ENCODE measurements around the gene CREG1.

The CREG1 gene

DNA sequence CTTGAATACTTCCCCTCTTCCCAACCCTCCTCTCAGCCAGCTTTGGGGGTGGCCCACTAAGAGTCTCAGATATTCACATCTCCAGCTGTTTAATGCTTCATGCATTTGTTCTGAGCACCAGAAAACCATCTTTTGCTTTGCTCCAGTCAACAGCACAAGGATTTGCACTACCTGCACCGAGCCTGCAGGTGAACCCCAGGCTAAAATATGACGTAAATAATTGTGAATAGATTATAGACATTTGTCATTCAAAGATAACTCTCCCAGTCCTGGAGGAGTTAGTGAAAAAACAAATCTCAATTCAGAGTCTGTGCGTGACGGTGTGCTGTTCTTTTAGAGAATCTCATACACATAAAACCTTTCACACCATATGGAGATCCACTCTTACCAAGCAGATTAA lies 42.7 kb downstream of the CREG1 start:
- in situ Hi-C loops (cut with MboI; ENCODE audit: low sequenced_read_pairs), result no loop called here

DNA sequence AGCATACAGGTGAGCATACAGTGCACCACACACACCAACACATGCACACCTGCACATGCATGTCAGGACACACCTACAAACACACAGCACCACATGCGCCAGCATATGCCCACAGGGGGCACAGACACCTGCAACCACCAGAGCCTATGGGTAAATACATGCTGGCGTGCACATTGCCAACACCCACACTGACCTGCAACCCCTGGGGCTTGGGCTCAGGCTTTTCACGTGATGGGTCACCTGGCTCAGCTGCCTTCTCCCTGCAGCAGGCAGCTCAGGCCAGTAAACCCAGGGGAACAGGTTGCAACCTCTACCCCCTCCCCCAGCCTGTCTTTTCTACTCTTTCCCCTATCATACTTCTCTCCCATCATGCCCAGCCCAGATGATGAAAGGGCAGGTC lies 43.3 kb downstream of the CREG1 start:
- in situ Hi-C loops (cut with MboI; ENCODE audit: low sequenced_read_pairs), result no loop called here

DNA sequence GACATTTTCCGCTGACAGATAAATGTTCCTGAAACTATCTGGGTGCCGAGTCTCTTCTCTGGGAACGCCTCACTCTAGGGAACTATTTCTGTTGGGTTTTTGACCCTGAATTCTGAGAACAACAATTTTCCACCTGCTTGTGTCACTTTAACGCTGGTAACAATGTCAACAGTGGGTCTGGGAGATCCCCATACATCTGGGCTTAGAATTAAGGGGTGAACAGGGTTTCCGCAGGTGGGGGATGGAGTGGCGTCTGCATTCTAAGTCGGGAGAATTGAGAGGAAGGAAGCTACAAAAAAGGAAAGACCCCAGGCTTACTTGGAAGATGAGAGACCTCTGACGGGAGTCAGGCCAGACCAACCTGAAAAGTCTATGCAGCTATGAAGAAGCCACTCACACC lies 44.0 kb downstream of the CREG1 start:
- in situ Hi-C loops (cut with MboI; ENCODE audit: low sequenced_read_pairs), result no loop called here

GRCh38 chr1:167507719-167508118 lies 45.8 kb downstream of the CREG1 start:
- in situ Hi-C loops (cut with MboI; ENCODE audit: low sequenced_read_pairs), result no loop called here

DNA sequence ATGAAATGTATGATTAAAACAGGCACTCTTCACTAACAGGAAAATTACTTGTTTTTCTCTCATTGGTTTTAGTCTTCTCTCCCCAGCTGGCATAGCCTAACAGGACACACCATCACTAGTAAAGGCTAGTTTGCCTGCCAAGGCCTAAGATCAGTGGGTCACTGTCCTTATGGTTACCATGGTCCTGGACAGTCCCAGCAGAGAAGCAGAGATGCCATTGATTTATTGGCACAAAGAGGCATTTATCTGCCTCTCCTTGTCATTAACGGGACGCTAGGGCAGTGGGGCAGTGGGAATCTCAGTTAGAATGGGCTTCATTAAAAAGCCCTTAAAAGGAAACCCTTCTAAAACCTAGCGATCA lies 49.1 kb downstream of the CREG1 start:
- in situ Hi-C loops (cut with MboI; ENCODE audit: low sequenced_read_pairs), result no loop called here

GRCh38 chr1:167503626-167504466 lies 49.7 kb downstream of the CREG1 start:
- in situ Hi-C loops (cut with MboI; ENCODE audit: low sequenced_read_pairs), result no loop called here

DNA sequence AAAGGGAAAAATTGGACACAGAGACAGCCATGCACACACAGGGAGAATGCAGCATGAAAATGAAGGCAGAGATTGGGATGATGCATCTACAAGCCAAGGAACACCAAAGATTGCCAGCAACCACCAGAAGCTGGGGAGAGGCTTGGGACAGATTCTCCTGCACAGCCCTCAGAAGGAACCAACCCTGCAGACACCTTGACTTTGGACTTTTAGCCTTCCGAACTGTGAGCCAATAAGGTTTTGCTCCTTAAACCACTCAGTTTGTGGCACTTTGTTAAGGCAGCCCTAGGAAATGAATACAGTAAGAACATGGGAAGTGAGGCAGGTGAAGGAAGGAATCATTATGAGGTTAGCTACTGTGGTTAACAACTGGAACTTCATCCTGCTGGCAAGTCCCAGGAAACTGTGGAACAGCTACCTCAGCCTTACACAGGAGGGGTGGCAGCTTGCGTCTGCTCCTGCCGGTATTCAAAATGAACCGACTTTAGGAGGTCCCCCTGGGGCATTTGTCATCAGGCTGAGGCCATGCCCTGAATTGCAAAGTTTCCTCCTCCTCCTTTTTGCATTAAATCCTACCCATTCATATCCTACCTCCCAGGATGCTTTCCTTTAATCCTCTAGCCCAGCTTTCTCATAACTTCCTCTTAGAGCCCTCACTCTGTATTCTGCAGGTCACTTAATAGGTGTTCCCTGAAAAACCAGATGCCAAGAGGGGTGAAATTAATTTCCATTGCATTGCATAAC lies 50.7 kb downstream of the CREG1 start:
- in situ Hi-C loops (cut with MboI; ENCODE audit: low sequenced_read_pairs), result no loop called here

GRCh38 chr1:167502192-167502551 lies 51.4 kb downstream of the CREG1 start:
- in situ Hi-C loops (cut with MboI; ENCODE audit: low sequenced_read_pairs), result no loop called here

GRCh38 chr1:167501515-167502191 lies 51.9 kb downstream of the CREG1 start:
- in situ Hi-C loops (cut with MboI; ENCODE audit: low sequenced_read_pairs), result no loop called here

DNA sequence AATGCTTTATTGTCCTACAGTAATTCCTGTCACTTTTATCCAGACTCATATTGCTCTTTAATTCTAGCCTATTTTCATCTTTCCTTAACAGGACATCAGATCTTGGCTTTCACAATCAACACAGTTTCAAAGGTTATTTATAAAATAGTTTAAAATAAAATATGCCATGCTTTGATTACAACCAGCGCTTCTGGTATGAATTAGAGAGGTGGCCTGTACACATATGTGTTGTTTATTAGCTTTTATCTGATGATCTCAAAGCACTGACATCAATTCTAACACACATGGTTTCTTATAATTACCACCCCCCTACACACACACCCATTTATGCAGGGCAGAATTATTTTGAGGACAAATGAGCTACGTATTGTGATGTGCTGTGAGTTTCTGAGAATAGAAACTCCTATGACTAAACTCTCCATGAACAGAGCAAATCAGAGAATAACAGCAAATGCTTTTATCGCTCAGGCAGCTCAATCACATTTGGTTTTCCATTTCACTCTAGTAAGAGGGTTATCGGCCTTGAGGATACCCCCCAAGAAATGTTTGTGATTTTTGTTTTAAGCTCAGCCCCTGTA lies 53.2 kb downstream of the CREG1 start:
- in situ Hi-C loops (cut with MboI; ENCODE audit: low sequenced_read_pairs), result no loop called here

DNA sequence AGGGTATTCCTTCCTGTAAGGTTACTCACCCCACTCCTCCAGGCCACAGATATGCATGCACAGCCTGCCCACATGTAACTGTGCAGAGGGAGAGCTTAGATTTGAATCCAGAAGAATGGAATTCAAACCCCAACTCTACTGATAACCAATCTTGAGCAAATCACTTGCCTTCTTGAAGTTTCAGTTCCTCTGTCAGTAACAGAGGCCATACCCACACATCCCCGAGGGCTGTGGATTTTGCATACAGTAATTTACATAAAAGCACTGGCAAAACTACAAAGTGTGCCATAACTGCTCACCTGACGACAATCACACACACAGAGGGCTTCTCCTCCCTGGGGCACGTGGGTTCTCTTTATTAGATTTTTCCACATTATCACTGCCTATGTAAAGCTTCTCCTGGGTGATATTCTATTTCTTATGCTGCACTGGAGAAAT lies 53.9 kb downstream of the CREG1 start:
- in situ Hi-C loops (cut with MboI; ENCODE audit: low sequenced_read_pairs), result no loop called here

DNA sequence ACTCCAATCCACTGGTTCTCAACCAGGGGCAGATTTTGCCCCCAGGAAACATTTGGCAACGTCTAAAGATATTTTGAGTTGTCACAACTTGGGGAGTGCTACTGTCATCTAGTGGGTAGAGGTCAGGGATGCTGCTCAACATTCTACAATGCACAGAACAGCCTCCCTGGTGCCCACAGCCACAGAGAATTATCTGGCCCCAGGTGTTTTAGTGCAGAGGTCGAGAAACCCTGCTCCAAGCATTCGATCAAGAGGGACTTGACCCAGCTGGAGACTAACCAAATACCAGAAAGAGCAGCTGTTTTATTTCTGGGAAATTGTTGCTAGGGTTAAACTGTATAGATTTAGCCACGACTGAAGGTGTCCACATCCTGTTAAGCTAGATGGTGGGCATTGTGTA lies 54.5 kb downstream of the CREG1 start:
- in situ Hi-C loops (cut with MboI; ENCODE audit: low sequenced_read_pairs), result no loop called here

DNA sequence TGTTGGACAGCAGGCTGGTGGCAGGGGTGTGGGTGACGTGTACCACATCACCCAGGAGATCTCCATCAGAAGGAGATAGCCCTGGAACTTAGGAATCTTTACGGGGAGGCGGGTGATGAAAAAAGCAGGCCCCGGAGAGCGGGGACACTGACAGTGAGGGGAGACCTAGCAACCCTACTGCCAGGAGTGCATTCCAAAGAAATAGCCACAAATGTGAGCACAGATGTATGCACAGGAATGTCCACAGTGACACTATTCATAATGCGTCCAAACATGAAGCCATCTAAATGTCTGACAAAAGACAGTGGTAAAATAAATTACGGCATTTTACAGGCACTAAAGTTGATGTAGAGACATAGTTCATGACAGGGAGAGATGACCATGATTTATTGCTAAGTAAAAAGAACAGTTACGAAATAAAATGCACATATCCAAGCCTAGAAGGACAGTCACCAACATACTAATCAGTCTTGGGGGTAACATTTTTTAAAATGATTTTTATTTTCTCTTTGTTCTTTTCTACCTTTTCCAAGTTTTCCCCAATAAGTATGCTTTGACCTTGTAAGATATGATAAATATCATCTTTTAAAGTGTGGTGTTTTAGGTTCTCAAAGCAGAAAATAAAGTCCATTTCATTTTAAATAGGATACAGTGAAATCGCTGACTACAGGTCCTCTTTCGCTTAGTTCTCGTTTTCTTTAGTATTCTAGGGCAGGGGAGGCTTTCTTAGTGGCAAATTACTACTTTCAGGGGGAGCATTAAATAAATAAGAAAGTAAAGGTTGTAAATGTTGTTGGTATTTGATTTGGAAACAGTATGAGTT lies 56.6 kb downstream of the CREG1 start:
- in situ Hi-C loops (cut with MboI; ENCODE audit: low sequenced_read_pairs), result no loop called here

DNA sequence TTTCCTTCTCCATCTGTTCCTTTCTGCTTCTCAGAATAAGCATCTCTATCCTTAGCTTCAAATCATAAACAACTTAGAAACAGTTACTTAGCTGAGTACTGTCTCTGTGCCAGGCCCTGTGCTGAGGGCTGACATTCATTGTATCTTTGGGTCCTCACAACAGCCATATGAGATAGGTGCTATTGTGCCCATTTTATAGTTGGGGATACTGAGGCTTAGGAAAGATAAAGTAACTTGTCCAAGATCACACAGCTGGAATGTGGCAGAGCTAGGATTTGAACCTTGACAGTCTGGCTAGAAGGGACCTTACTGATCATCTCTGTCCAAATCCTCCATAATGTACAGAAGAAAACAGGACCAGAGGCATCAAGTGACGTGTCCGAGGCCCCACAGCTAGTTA lies 60.2 kb downstream of the CREG1 start:
- in situ Hi-C loops (cut with MboI; ENCODE audit: low sequenced_read_pairs), result no loop called here

DNA sequence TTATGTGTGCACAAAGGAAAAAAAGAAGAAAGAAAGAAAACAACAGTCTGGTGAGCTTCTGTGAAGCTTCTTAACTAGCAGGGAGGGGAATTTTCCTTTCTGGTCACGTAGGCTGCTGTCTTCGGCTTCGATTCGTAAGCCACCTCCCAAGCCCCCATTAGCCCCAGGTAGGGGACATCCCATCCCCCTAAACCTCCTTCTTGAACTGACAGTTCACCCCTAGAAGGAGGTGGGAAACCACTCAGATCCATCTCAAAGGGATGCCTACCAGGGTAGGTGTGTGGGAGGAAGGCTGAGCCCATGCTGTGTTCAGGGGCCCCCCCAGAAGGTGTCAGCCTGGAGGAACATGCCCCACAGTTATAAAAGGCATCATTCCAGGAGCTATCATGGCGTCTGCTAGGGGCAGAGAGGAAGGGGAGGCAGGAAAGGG lies 61.1 kb downstream of the CREG1 start:
- in situ Hi-C loops (cut with MboI; ENCODE audit: low sequenced_read_pairs), result no loop called here

DNA sequence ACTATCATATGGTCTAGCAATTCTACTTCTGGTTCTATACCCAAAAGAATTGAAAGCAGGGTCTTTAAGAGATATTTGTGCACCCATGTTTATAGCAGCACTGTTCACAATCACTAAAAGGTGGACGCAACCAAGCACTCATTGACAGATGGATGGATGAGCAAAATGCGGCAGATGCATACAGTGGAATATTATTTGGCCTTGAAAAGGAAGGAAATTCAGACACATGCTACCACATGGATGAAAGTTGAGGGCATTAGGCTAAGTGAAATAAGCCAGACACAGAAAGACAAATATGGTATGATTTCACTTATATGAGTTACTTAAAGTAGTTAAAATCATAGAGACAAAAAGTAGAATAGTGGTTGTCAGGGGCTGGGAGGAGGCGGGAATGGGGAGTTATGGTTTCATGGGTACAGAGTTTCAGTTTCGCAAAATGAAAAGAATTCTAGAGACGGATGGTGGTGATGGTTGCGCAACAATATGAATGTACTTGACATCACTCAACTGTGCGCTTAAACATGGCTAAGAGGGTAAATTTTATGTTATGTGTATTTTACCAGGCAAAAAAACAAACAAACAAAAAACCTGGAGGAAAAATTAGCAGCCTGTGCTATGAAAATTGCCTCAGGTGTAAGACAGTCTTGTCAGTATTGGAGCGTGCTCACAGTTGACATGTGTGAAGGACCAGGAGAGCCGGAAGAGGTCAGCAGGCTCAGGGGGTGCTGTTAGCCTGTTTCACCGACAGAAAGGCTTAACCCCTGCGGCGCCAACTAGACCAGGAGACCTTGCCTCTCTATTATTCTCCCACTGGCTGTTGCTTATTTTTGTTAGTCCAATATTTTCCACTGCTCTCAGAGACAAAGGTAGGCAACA lies 61.7 kb downstream of the CREG1 start:
- in situ Hi-C loops (cut with MboI; ENCODE audit: low sequenced_read_pairs), result no loop called here

All from HL-60/S4 treated with retinoic acid at 250 ng/mL for 4 days and 3 days (cell line).